Measurements from ENCODE around the gene CFAP90.

GRCh38 chr5:7875151-7875550 is 24.2 kb upstream of the CFAP90 start:
- TF ChIP-seq CTCF (IDR thresholded peaks at IDR 0.05 in 4 of 5, conservative IDR thresholded peaks at IDR 0.05 in 1 of 5) (no peak), POLR2A (IDR thresholded peaks at IDR 0.05) (no peak)

Measured in gastrocnemius medialis (tissue), 4 donors.